ENCODE measurements around the gene FBXL14. TPM values are rescaled to one million over a fixed set of nuclear protein-coding genes. Genes with fewer than 3 reads are reported as not detected.
A peak's percentile ranks its signal among the peaks of the same experiment; 100 is the strongest.
"Not testable (repeated sequence)": the region's sequence is repeated elsewhere in the genome, so short reads cannot be mapped to it uniquely, and the experiment has no call there.

The FBXL14 gene
- polyA plus RNA-seq, 1 of the 3 experiments (the other 2 are of a cell fraction): 11.3 TPM

- peaks cover 9 to 33% of the 10 kb centered on the region in 2 experiments; a peak in 3 of 4 replicates for H3K4me1 ChIP-seq (ENCODE audit: control insufficient read depth in 1 of 2, insufficient read depth in 2 of 2, low read depth in 1 of 2, low read length in 1 of 2)
- peak overlapping the region in 1 of 2 experiments; percentile 42; a peak in 1 of 4 replicates for H3K27ac ChIP-seq (ENCODE audit: low read depth in 2 of 2, low read length in 1 of 2)
- no peaks in the 10 kb centered on the region for H3K9me2 ChIP-seq
- TF ChIP-seq MEF2A (IDR thresholded peaks at IDR 0.05; ENCODE audit: borderline replicate concordance, low read depth): no peak
- no peak for TF ChIP-seq FOXM1 (IDR thresholded peaks at IDR 0.05; ENCODE audit: low read depth)
- TF ChIP-seq RFX5 (IDR thresholded peaks at IDR 0.05; ENCODE audit: low read length): no peak
- TF ChIP-seq IRF3 (IDR thresholded peaks at IDR 0.05; ENCODE audit: low read depth, low read length): no peak
- no peak for TF ChIP-seq RAD21 (IDR thresholded peaks at IDR 0.05; ENCODE audit: low read length)
- TF ChIP-seq EP300 (IDR thresholded peaks at IDR 0.05; ENCODE audit: borderline replicate concordance in 1 of 2, low read depth in 1 of 2, low read length in 1 of 2): no peak
- POLR2A ChIA-PET: no interaction called here
- H3K9ac ChIP-seq: no peak overlapping the region
- no peak overlapping the region for H3K4me3 ChIP-seq (ENCODE audit: low read depth in 2 of 2, low read length in 1 of 2)
- H3K27me3 ChIP-seq (ENCODE audit: insufficient read depth): no peaks in the 10 kb centered on the region
- 79% methylated on average over 3 of the region's 3 CpGs for WGBS (ENCODE audit: low lambda C conversion rate)
- peaks cover 35% of the 10 kb centered on the region for H3F3A ChIP-seq (replicated peaks; ENCODE audit: insufficient read depth)
- no peak for DNase-seq
- H3K36me3 ChIP-seq (replicated peaks in 1 of 2; ENCODE audit: control insufficient read depth in 1 of 2, insufficient read depth in 2 of 2, low read length in 1 of 2): no peaks in the 10 kb centered on the region
- CTCF ChIA-PET: interaction anchor here (0.6 to 3.4 kb wide), 17 partner anchors 10 to 491 kb away, joined by 3 to 37 read pairs (median 7); partner anchors contain the start of genes FBXL14 and WNT5B
- H3K9me3 ChIP-seq: no peaks in the 10 kb centered on the region
- H3K79me2 ChIP-seq (ENCODE audit: insufficient read depth): peaks cover 84% of the 10 kb centered on the region
- H4K20me1 ChIP-seq (ENCODE audit: insufficient read depth): peaks cover 6% of the 10 kb centered on the region; the same call in 1 of the 2 replicates
- H2AFZ ChIP-seq (ENCODE audit: low read depth): no peak overlapping the region
- no peak overlapping the region for H3K4me2 ChIP-seq
Measured at GRCh38 chr12:1604464-1604863, 10.1 kb upstream of the FBXL14 start.

GRCh38 chr12:1603269-1603993 is 9.1 kb upstream of the FBXL14 start:
- H3K9me3 ChIP-seq: no peaks in the 10 kb centered on the region
- no peaks in the 10 kb centered on the region for H3K9me2 ChIP-seq
- H3K4me2 ChIP-seq: no peak overlapping the region
- ChIA-PET CTCF (interaction anchor here (0.8 to 3.4 kb wide), 9 partner anchors 9 to 511 kb away, joined by 3 to 28 read pairs (median 4); partner anchors contain the start of genes FBXL14 and WNT5B), POLR2A (interaction anchor here (1.0 kb wide), 1 partner anchor 9 kb away, joined by 4 read pairs; the partner anchor contains the start of gene FBXL14)
- 77% methylated on average over 6 of the region's 7 CpGs for WGBS (ENCODE audit: low lambda C conversion rate)
- peaks cover 84% of the 10 kb centered on the region for H3K79me2 ChIP-seq (ENCODE audit: insufficient read depth)
- no peak overlapping the region for H3K9ac ChIP-seq
- H3K27ac ChIP-seq (ENCODE audit: low read depth in 2 of 2, low read length in 1 of 2): peak overlapping the region in 1 of 2 experiments; percentile 18; a peak in 1 of 4 replicates
- no peaks in the 10 kb centered on the region for H3K36me3 ChIP-seq (replicated peaks in 1 of 2; ENCODE audit: control insufficient read depth in 1 of 2, insufficient read depth in 2 of 2, low read length in 1 of 2)
- no peaks in the 10 kb centered on the region for H3K27me3 ChIP-seq (ENCODE audit: insufficient read depth)
- peaks cover 35% of the 10 kb centered on the region for H3F3A ChIP-seq (replicated peaks; ENCODE audit: insufficient read depth)
- H3K4me1 ChIP-seq (ENCODE audit: control insufficient read depth in 1 of 2, insufficient read depth in 2 of 2, low read depth in 1 of 2, low read length in 1 of 2): peaks cover 9 to 23% of the 10 kb centered on the region in 2 experiments; a peak in 3 of 4 replicates
- peaks cover 6% of the 10 kb centered on the region; the same call in 1 of the 2 replicates for H4K20me1 ChIP-seq (ENCODE audit: insufficient read depth)
- TF ChIP-seq USF1 (IDR thresholded peaks at IDR 0.05; ENCODE audit: borderline replicate concordance, low read depth) (no peak), ZBTB33 (IDR thresholded peaks at IDR 0.05; ENCODE audit: borderline replicate concordance, low read depth) (no peak), RCOR1 (IDR thresholded peaks at IDR 0.05; ENCODE audit: low read length) (no peak), GATA2 (CRISPR knock-in tag; IDR thresholded peaks at IDR 0.05) (no peak)
- DNase-seq: no peak
- no peak overlapping the region for H2AFZ ChIP-seq (ENCODE audit: low read depth)
- no peak overlapping the region for H3K4me3 ChIP-seq (ENCODE audit: low read depth in 2 of 2, low read length in 1 of 2)

GRCh38 chr12:1602706-1603105 is 8.3 kb upstream of the FBXL14 start:
- not testable (repeated sequence) for H3K4me3 ChIP-seq (ENCODE audit: low read depth in 2 of 2, low read length in 1 of 2); H3K9me2 ChIP-seq; H3K36me3 ChIP-seq (replicated peaks in 1 of 2; ENCODE audit: control insufficient read depth in 1 of 2, insufficient read depth in 2 of 2, low read length in 1 of 2); H4K20me1 ChIP-seq (ENCODE audit: insufficient read depth); DNase-seq; H3K27me3 ChIP-seq (ENCODE audit: insufficient read depth); H3K27ac ChIP-seq (ENCODE audit: low read depth in 2 of 2, low read length in 1 of 2); H3K4me2 ChIP-seq; H2AFZ ChIP-seq (ENCODE audit: low read depth); H3K9me3 ChIP-seq; H3K9ac ChIP-seq
- WGBS (ENCODE audit: low lambda C conversion rate): 88% methylated on average over 9 of the region's 9 CpGs
- Histone ChIP-seq H3F3A (replicated peaks; ENCODE audit: insufficient read depth) (peaks cover 35% of the 10 kb centered on the region), H3K4me1 (ENCODE audit: control insufficient read depth in 1 of 2, insufficient read depth in 2 of 2, low read depth in 1 of 2, low read length in 1 of 2) (peaks cover 9 to 16% of the 10 kb centered on the region in 2 experiments; a peak in 3 of 4 replicates), H3K79me2 (ENCODE audit: insufficient read depth) (peaks cover 84% of the 10 kb centered on the region)
- POLR2A ChIA-PET: interaction anchor here (1.0 kb wide), 1 partner anchor 8 kb away, joined by 4 read pairs; the partner anchor contains the start of gene FBXL14
- CTCF ChIA-PET: interaction anchor here (0.8 to 3.4 kb wide), 9 partner anchors 8 to 510 kb away, joined by 3 to 28 read pairs (median 4); partner anchors contain the start of genes FBXL14 and WNT5B
